ENCODE results near the gene ZNF282. TPM values are rescaled to one million over a fixed set of nuclear protein-coding genes. Genes with fewer than 3 reads are reported as not detected.

Gene ZNF282
- 31.0 and 37.9 TPM in 2 replicates for total RNA-seq

GRCh38 chr7:149195180-149196150 lies at the start of gene ZNF282:
ZNF282 (plus strand) TSS chr7:149195546; CDS start chr7:149195590, 44 bp downstream.

DNA sequence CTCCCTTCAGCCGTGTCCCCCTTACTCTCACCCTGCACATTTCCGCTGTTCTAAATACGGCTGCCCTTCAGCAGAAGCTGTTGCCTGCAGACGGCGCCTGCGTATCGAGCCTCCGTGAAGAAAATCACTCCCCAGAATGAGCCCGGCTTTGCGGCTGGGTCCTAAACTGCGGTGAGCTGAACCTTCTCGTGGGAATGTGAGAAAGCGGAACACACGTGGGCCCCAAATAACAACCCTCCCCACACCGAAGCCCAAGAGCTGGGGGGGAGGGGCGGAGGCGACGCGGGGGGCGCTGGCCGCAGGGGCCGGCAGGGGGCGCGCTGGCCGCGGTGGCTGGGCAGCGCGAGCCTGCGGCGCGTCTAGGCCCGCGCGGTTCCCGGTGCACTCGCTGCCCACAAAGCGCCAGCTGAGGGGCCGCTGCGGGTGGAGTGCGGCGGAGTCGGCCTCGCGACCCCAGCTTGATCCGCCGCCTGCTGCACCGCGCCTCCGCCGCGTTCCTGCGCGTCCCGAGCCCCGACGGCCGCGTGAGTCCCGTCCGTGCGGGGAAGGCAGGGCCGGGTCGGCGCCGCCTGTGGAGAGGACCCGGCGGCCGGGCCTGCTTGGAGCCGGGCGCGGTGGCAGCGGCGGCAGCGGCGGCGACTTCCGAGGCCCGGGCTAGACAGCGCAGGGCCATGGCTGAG lies 48.1 kb upstream of the ZNF282 start, which contains the start of gene ZNF398:
TSS of gene ZNF398 (plus strand) at position 382 of the 680 bp plus-strand sequence. CDS start at position 672, 290 bp downstream.

DNA sequence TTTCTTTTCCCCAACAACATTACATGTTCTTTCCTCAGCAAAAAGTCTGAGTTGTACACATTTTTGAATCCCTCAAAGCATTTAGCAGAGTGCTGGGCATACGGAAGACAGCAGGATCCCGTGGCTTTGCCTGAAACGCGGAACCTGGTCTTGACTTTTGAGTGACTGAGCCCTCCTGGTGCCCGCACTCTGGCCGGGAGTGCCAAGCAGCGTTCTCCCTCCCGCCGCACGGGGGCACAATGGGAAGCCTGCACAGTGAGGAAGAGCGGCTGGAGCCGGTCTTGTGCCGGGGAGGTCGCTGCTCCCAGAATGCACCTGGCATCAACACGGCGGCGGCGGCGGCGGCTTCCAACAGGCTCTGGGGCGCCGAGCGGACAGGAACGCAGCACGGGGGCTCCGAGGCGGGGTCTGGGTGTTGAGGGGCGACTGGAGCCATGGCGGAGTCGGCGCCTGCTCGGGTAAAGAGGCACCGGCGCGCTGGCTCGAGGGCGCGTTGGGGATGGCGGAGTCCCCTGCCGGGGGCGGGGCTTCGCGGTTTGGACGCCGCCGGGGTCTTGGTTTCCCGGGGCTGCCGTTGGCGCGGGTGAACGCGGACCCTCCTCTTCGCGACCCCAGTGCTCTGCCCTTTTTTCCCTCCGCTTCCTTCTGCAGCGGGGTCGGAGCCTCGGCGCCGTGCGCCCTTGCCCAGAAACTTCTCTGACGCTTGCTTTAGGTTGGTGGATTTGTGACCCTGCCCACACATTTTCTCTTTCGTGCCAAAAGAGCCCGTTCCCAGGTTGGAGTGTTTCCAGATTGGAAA lies 44.2 kb downstream of the ZNF282 start, which contains the start of gene ZNF212:
TSS of gene ZNF212 (plus strand) at position 307 of the 799 bp plus-strand sequence. CDS start at position 435, 128 bp downstream.

DNA sequence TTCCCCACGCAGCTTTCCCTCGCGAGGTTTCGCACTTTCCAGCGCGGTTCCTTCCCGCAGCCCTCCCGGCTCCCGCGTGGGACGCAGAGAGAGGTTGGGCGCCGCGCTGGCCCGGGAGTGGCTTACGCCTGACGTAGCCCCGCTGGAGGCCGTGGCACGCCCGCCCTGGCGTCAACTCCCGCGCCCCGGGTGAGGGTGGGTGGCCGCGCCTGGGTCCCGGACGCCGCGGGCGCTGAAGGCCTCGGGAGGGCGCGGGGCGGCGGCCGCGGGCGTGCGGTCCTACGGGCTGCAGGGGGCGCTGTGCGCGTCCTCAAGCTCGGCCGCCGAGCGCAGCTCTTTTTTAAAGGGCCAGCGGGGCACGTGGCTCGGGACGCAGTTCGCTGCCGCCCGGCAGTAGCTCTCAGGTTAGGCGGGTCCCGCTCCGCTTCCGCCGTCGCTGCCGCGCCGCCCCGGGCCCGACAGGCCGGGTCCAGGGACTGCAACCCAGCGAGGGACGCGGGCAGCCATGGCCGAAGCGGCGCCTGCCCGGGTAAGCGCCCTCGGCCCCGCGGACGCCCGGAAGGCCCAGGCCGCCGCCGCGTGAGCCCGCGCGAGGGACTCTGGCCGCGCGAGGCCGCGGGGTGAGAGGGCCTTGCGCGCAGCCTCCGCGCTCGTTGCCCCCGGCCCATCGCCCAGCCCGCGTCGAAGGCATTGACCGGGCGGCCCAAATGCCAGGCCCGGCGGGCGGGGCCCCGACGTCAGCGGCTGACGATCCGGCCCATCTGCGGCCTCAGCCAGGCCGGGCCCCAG lies 66.7 kb downstream of the ZNF282 start, which contains the start of gene ZNF783:
TSS of gene ZNF783 (plus strand) at position 368 of the 789 bp plus-strand sequence. CDS start at position 506, 138 bp downstream.

Small RNAs within 50 kb of the gene (small RNA-seq; reads per million reads assigned to genes)
- not detected for gene AC004890.1

Other genes with a start within 250 kb of the ZNF282 start
- 379 and 408 TPM in 2 replicates for gene PDIA4, start 167.0 kb upstream of the ZNF282 start, total RNA-seq
- 6.2 and 7.5 TPM in 2 replicates for gene ZNF786, start 104.8 kb upstream of the ZNF282 start, total RNA-seq
- 1.1 and 2.3 TPM in 2 replicates for gene ZNF425, start 69.2 kb upstream of the ZNF282 start, total RNA-seq
- gene ZNF398, start 48.1 kb upstream of the ZNF282 start, total RNA-seq: 14.0 and 17.6 TPM in 2 replicates
- 7.1 and 8.2 TPM in 2 replicates for gene ZNF212, start 44.1 kb downstream of the ZNF282 start, total RNA-seq
- 6.9 and 9.8 TPM in 2 replicates for gene ZNF783, start 66.7 kb downstream of the ZNF282 start, total RNA-seq